ENCODE data around the gene PSMB7. TPM values are rescaled to one million over a fixed set of nuclear protein-coding genes. Genes with fewer than 3 reads are reported as not detected.
"Not testable (repeated sequence)": the region's sequence is repeated elsewhere in the genome, so short reads cannot be mapped to it uniquely, and the experiment has no call there.

PSMB7 gene
- total and polyA plus RNA-seq, 4 experiments from 2014 or later = 56.9 to 226 (median 113) TPM

GRCh38 chr9:124429530-124429867 lies 14.3 kb upstream of the PSMB7 start:
- H3K27ac ChIP-seq (ENCODE audit: low read depth, low read length) = no peak overlapping the region
- no peak for DNase-seq
- H3K36me3 ChIP-seq (ENCODE audit: insufficient read depth, low read length) = no peaks in the 10 kb centered on the region
- H3K4me3 ChIP-seq (ENCODE audit: low read length in 2 of 2) = no peak overlapping the region
- Mint-ChIP-seq H3K27me3 (peaks cover 3 to 5% of the 10 kb centered on the region in 2 donors), H3K9me3 (no peaks in the 10 kb centered on the region), H3K36me3 (no peaks in the 10 kb centered on the region), H3K27ac (no peak overlapping the region), H3K4me3 (no peak overlapping the region), H3K4me1 (no peaks in the 10 kb centered on the region)
- no peaks in the 10 kb centered on the region for H3K9me3 ChIP-seq (ENCODE audit: control insufficient read depth in 1 of 2, low read length in 2 of 2)
- intact Hi-C loops (cut with micrococcal nuclease) = no loop called here
- POLR2A ChIA-PET (ENCODE audit: partially characterized antibody) = no interaction called here
- no peaks in the 10 kb centered on the region for H3K4me1 ChIP-seq (ENCODE audit: insufficient read depth, low read length)
- H3K27me3 ChIP-seq (ENCODE audit: insufficient read depth, low read length) = no peaks in the 10 kb centered on the region
- CTCF ChIA-PET (ENCODE audit: partially characterized antibody) = no interaction called here

GRCh38 chr9:124428751-124429529 lies 13.7 kb upstream of the PSMB7 start:
- H3K27me3 ChIP-seq (ENCODE audit: insufficient read depth, low read length) = no peaks in the 10 kb centered on the region
- H3K36me3 ChIP-seq (ENCODE audit: insufficient read depth, low read length) = no peaks in the 10 kb centered on the region
- POLR2A ChIA-PET (ENCODE audit: partially characterized antibody) = no interaction called here
- Mint-ChIP-seq H3K9me3 (no peaks in the 10 kb centered on the region), H3K36me3 (no peaks in the 10 kb centered on the region), H3K27ac (peak overlapping the region in 1 of 7 donors; percentile 44), H3K4me1 (no peaks in the 10 kb centered on the region), H3K4me3 (no peak overlapping the region), H3K27me3 (peaks cover 4 to 5% of the 10 kb centered on the region in 2 donors)
- no peak overlapping the region for H3K4me3 ChIP-seq (ENCODE audit: low read length in 2 of 2)
- CTCF ChIA-PET (ENCODE audit: partially characterized antibody) = no interaction called here
- DNase-seq = no peak
- H3K4me1 ChIP-seq (ENCODE audit: insufficient read depth, low read length) = no peaks in the 10 kb centered on the region
- intact Hi-C loops (cut with micrococcal nuclease) = no loop called here
- no peak overlapping the region for H3K27ac ChIP-seq (ENCODE audit: low read depth, low read length)
- H3K9me3 ChIP-seq (ENCODE audit: control insufficient read depth in 1 of 2, low read length in 2 of 2) = no peaks in the 10 kb centered on the region

- H3K9me3 ChIP-seq (ENCODE audit: control insufficient read depth in 1 of 2, low read length in 2 of 2) = no peaks in the 10 kb centered on the region
- Mint-ChIP-seq H3K36me3 (no peaks in the 10 kb centered on the region), H3K4me1 (no peaks in the 10 kb centered on the region), H3K27me3 (peaks cover 5 to 8% of the 10 kb centered on the region in 2 donors), H3K4me3 (no peak overlapping the region), H3K27ac (peak overlapping the region in 1 of 7 donors; percentile 59), H3K9me3 (no peaks in the 10 kb centered on the region)
- ChIA-PET POLR2A (ENCODE audit: partially characterized antibody) (interaction anchor here (0.8 kb wide), 1 partner anchor 12 kb away, joined by 3 read pairs; the partner anchor contains the start of gene PSMB7), CTCF (ENCODE audit: partially characterized antibody) (interaction anchor here (0.6 kb wide), 1 partner anchor 342 kb away, joined by 3 read pairs; no protein-coding TSS in a partner anchor)
- no peaks in the 10 kb centered on the region for H3K36me3 ChIP-seq (ENCODE audit: insufficient read depth, low read length)
- no peaks in the 10 kb centered on the region for H3K4me1 ChIP-seq (ENCODE audit: insufficient read depth, low read length)
- intact Hi-C loops (cut with micrococcal nuclease) = no loop called here
- no peak overlapping the region for H3K27ac ChIP-seq (ENCODE audit: low read depth, low read length)
- H3K27me3 ChIP-seq (ENCODE audit: insufficient read depth, low read length) = no peaks in the 10 kb centered on the region
- no peak for DNase-seq
- no peak overlapping the region for H3K4me3 ChIP-seq (ENCODE audit: low read length in 2 of 2)
Measured at GRCh38 chr9:124427281-124427680, 12.0 kb upstream of the PSMB7 start.

- peaks cover 0 to 4% (median 2%) of the 10 kb centered on the region in 4 donors for H3K4me1 Mint-ChIP-seq
- H3K36me3 Mint-ChIP-seq = no peaks in the 10 kb centered on the region
- H3K4me1 ChIP-seq (ENCODE audit: insufficient read depth, low read length) = no peaks in the 10 kb centered on the region
- DNase-seq = no peak
- peaks cover 5 to 8% of the 10 kb centered on the region in 2 donors for H3K27me3 Mint-ChIP-seq
- no peak overlapping the region for H3K4me3 ChIP-seq (ENCODE audit: low read length in 2 of 2)
- CTCF ChIA-PET (ENCODE audit: partially characterized antibody) = interaction anchor here (0.6 kb wide), 1 partner anchor 496 kb away, joined by 3 read pairs; no protein-coding TSS in a partner anchor
- H3K27ac Mint-ChIP-seq = no peak overlapping the region
- POLR2A ChIA-PET (ENCODE audit: partially characterized antibody) = no interaction called here
- H3K4me3 Mint-ChIP-seq = no peak overlapping the region
- H3K27me3 ChIP-seq (ENCODE audit: insufficient read depth, low read length) = no peaks in the 10 kb centered on the region
- H3K9me3 ChIP-seq (ENCODE audit: control insufficient read depth in 1 of 2, low read length in 2 of 2) = no peaks in the 10 kb centered on the region
- H3K9me3 Mint-ChIP-seq = peaks cover 0 to 1% (median 0%) of the 10 kb centered on the region in 8 donors
- intact Hi-C loops (cut with micrococcal nuclease) = no loop called here
- no peaks in the 10 kb centered on the region for H3K36me3 ChIP-seq (ENCODE audit: insufficient read depth, low read length)
- no peak overlapping the region for H3K27ac ChIP-seq (ENCODE audit: low read depth, low read length)
Measured at GRCh38 chr9:124426361-124426760, 11.1 kb upstream of the PSMB7 start.

GRCh38 chr9:124425733-124426132 lies 10.5 kb upstream of the PSMB7 start:
- POLR2A ChIA-PET (ENCODE audit: partially characterized antibody); H3K9me3 Mint-ChIP-seq; H3K27ac ChIP-seq (ENCODE audit: low read depth, low read length); H3K36me3 Mint-ChIP-seq; H3K9me3 ChIP-seq (ENCODE audit: control insufficient read depth in 1 of 2, low read length in 2 of 2); H3K27ac Mint-ChIP-seq; H3K27me3 ChIP-seq (ENCODE audit: insufficient read depth, low read length); CTCF ChIA-PET (ENCODE audit: partially characterized antibody); H3K4me1 Mint-ChIP-seq; H3K36me3 ChIP-seq (ENCODE audit: insufficient read depth, low read length); H3K4me3 Mint-ChIP-seq; H3K4me3 ChIP-seq (ENCODE audit: low read length in 2 of 2); H3K4me1 ChIP-seq (ENCODE audit: insufficient read depth, low read length); H3K27me3 Mint-ChIP-seq; DNase-seq; intact Hi-C loops (cut with micrococcal nuclease): not testable (repeated sequence)

- ChIA-PET CTCF (ENCODE audit: partially characterized antibody) (no interaction called here), POLR2A (ENCODE audit: partially characterized antibody) (no interaction called here)
- Histone ChIP-seq H3K9me3 (ENCODE audit: control insufficient read depth in 1 of 2, low read length in 2 of 2) (no peaks in the 10 kb centered on the region), H3K4me3 (ENCODE audit: low read length in 2 of 2) (no peak overlapping the region), H3K27ac (ENCODE audit: low read depth, low read length) (no peak overlapping the region), H3K27me3 (ENCODE audit: insufficient read depth, low read length) (no peaks in the 10 kb centered on the region), H3K36me3 (ENCODE audit: insufficient read depth, low read length) (no peaks in the 10 kb centered on the region), H3K4me1 (ENCODE audit: insufficient read depth, low read length) (no peaks in the 10 kb centered on the region)
- Mint-ChIP-seq H3K4me1 (peaks cover 4 to 17% (median 8%) of the 10 kb centered on the region in 4 donors), H3K36me3 (no peaks in the 10 kb centered on the region), H3K27me3 (peaks cover 5 to 8% of the 10 kb centered on the region in 2 donors), H3K4me3 (no peak overlapping the region), H3K27ac (no peak overlapping the region), H3K9me3 (peaks cover 0 to 1% (median 0%) of the 10 kb centered on the region in 8 donors)
- intact Hi-C loops (cut with micrococcal nuclease) = no loop called here
- no peak for DNase-seq
Measured at GRCh38 chr9:124423591-124423990, 8.3 kb upstream of the PSMB7 start.

- DNase-seq = no peak
- H3K4me1 ChIP-seq (ENCODE audit: insufficient read depth, low read length) = no peaks in the 10 kb centered on the region
- POLR2A ChIA-PET (ENCODE audit: partially characterized antibody) = no interaction called here
- H3K4me3 ChIP-seq (ENCODE audit: low read length in 2 of 2) = no peak overlapping the region
- no peak overlapping the region for H3K27ac ChIP-seq (ENCODE audit: low read depth, low read length)
- H3K36me3 Mint-ChIP-seq = no peaks in the 10 kb centered on the region
- CTCF ChIA-PET (ENCODE audit: partially characterized antibody) = no interaction called here
- no peak overlapping the region for H3K4me3 Mint-ChIP-seq
- H3K9me3 ChIP-seq (ENCODE audit: control insufficient read depth in 1 of 2, low read length in 2 of 2) = no peaks in the 10 kb centered on the region
- H3K27ac Mint-ChIP-seq = no peak overlapping the region
- no peaks in the 10 kb centered on the region for H3K27me3 ChIP-seq (ENCODE audit: insufficient read depth, low read length)
- peaks cover 4 to 17% (median 8%) of the 10 kb centered on the region in 4 donors for H3K4me1 Mint-ChIP-seq
- H3K27me3 Mint-ChIP-seq = peaks cover 5 to 8% of the 10 kb centered on the region in 2 donors
- no peaks in the 10 kb centered on the region for H3K36me3 ChIP-seq (ENCODE audit: insufficient read depth, low read length)
- H3K9me3 Mint-ChIP-seq = peaks cover 0 to 1% (median 0%) of the 10 kb centered on the region in 8 donors
- intact Hi-C loops (cut with micrococcal nuclease) = no loop called here
Measured at GRCh38 chr9:124423155-124423554, 7.9 kb upstream of the PSMB7 start.

Data from CD4-positive, alpha-beta memory T cell (primary cell).